D721Med (cell line): ENCODE results near the gene SLC23A3.

Experiments used
- DNase-seq: peaks from one replicate; pipeline ENCODE4 v3.0.0; 2011; ENCODE audit warnings: low spot score; ENCODE audit not compliant: insufficient read length
- FAIRE-seq: peaks from 2 replicates; lab custom pipeline; 2011; peaks lifted over from hg19 to GRCh38; lab: Jason Lieb, UNC
- TF ChIP-seq, protein P1 (sequence below): IDR thresholded peaks from 2 replicates; pipeline ENCODE4 v1.5.1; 2012; ENCODE audit warnings: mild to moderate bottlenecking, control low read depth; ENCODE audit not compliant: insufficient read depth; ENCODE audit errors: missing control alignments

The SLC23A3 gene

DNA sequence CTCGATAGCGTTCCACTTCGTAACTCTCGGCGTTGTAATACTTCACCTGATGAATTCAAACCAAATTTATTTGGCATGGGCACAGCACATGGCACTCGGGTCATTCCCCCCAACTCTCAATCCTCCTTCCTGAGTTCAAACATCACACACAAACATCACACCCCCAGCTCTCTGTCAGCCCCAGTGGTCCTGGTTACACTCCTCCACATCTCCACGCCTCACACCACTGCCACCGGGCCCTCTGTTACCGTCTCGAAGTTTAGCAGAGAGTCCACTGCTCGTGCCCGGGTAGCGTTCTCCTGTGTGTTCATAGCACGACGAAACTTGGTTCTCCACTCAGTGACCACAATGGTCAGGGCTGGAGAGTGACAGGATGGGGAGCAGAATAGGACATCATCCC is 44.3 kb upstream of the SLC23A3 start:
- TF ChIP-seq, protein P1, sequence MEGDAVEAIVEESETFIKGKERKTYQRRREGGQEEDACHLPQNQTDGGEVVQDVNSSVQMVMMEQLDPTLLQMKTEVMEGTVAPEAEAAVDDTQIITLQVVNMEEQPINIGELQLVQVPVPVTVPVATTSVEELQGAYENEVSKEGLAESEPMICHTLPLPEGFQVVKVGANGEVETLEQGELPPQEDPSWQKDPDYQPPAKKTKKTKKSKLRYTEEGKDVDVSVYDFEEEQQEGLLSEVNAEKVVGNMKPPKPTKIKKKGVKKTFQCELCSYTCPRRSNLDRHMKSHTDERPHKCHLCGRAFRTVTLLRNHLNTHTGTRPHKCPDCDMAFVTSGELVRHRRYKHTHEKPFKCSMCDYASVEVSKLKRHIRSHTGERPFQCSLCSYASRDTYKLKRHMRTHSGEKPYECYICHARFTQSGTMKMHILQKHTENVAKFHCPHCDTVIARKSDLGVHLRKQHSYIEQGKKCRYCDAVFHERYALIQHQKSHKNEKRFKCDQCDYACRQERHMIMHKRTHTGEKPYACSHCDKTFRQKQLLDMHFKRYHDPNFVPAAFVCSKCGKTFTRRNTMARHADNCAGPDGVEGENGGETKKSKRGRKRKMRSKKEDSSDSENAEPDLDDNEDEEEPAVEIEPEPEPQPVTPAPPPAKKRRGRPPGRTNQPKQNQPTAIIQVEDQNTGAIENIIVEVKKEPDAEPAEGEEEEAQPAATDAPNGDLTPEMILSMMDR: no peak
- FAIRE-seq (no peak), DNase-seq (no peak)

DNA sequence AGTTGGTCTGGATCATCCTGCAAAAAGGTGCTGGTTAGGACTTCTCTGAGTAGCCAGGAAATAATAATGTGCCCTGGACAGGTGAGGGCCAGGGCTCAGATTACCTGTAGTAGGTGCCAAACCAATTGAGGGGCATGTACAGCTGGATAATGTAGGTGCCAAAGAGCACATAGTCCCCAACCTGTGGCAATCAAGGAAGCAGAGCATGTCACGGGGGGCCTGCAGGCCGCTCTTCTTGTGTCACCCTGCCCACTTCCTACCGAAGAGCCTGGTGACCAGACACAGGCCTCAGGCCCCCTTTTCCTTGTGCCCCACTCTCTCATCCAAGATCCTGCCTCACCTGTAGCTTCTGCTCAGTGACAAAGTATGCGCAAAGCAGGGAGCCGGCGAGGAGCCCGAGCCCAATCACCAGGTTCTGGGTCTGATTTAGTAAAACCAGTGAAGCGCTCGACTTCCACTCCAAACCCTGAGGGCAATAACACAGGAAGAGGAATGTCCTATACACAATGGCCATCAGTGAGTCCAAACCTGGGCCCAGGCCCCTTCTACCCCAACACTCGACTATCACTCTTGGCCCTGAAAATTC is 43.8 kb upstream of the SLC23A3 start:
- TF ChIP-seq, protein P1: no peak
- FAIRE-seq (no peak), DNase-seq (no peak)

DNA sequence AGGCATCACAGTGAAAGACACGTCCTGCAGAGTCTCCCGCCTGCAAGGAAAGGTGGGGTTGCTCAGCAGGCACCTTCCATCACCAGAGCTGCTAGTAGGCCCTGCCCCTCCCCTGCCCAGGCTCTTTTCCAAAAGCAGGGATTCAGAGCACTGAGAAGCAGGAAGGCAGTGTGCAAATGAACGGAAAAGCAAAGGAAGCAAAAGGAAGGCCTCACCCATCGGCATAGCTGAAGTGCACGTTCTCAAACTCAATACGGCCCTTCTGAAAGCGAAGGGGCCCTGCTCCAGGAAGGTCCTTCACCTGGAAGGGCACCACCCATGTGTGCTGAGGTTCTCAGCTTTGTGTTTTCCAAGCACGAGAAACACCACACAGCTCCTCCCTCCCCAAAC is 43.2 kb upstream of the SLC23A3 start:
- TF ChIP-seq, protein P1: no peak
- DNase-seq (no peak), FAIRE-seq (no peak)

DNA sequence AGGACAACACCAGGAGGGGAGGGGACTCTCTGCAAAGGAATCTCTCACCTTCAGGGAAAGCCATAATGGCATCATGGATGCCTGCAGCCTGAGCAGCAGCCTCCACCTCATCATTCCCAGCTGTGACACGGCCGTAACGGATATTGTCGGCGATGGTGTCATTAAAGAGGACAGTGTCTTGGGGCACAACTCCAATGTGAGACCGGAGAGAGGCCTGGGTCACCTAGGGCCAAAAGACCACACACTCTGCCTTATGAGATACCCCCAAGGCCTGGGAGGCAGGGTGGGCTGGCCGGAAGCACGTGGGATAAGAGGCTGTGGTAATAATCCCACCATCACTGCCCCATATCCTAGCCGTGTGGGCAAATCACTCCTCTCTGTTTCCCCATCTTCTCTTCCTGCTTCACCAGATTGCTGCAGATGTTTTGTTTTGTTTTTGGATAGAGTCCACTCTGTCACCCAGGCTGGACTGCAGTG is 41.1 kb upstream of the SLC23A3 start:
- TF ChIP-seq, protein P1: no peak
- no peak for FAIRE-seq
- no peak for DNase-seq

DNA sequence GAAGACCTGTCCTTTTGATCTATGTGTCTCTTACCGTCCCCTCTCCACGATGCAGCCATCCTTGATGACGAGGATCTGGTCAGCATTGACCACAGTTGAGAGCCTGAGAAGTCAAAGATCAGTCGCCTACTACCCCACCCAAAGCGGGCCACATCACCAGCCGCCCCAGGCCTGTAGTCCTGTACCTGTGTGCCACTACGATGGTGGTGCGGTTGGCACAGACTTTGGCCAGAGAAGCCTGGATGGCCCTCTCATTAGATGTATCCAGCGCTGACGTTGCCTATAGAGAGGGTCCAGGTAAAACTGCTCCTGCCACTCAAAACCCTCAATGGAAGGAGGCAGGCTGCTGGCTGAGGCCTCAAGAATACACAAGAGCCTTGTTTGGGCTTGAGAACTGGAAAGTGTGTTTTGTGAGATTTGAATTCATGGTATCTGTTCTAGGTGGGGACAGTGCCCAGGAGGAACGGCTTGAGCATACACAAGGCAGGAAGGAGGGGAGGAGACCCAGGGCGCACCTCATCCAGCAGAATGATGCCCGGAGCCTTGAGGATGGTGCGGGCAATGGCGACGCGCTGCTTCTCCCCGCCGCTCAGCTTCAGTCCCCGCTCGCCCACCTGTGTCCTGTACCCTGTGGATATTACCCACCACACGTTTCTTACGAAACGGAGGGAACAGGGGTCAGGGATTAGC is 40.5 kb upstream of the SLC23A3 start:
- FAIRE-seq (no peak), DNase-seq (no peak)
- TF ChIP-seq, protein P1: no peak

DNA sequence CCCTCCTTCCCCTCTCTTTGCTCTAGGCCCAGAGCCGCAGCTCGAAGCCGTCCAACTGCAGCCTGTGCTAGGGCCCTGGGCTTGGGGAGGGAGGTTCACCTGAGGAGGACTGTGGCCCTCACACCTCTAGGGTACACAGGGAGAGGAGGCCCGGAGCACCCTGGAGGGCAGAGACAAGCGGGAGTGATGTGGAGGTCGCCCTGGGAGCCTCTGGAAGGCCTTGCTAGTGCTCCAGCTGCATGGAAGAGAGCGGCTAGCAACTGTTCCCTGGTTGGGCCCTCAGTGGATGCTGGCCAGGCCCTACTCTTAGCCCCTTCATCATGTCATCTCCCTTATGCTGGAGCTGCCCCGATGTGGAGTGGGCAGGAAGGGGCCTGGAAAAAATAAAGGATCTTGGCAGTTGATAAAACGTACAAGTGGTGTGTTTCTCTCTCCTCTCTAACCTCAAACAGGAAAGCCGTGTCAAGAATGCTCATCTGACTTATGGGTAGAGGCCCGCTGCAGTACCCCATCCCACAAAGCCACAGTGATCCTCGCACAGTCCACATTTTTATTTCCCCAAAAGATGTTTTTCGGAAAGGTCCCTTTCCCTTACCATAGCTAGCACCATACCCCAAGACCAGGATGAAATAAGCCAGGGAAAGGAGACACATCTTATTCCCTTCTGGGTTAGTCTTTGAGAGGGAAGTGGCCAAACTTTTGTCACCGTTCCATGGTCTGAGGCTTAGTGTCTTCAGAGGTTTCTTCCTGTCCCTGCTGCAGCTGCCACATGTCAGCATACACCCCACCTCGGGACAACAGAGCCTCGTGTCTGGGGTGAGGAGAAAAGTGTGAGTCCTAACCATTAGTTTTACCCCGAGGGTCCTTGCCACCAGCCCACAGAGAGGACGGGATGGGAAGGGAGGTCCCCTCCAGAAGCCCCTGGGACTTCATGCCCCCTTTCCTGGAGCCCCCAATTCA is 39.7 kb upstream of the SLC23A3 start:
- no peak for DNase-seq
- no peak for FAIRE-seq
- TF ChIP-seq, protein P1: no peak
